H4 (cell line): ENCODE data around the gene TPK1. TPM values are rescaled to one million over a fixed set of nuclear protein-coding genes. Genes with fewer than 3 reads are reported as not detected.
"Not testable (repeated sequence)": the region's sequence is repeated elsewhere in the genome, so short reads cannot be mapped to it uniquely, and the experiment has no call there.

ENCODE experiments used
- DNase-seq: peaks from one replicate; pipeline ENCODE4 v3.0.0-alpha.2; 2015; ENCODE audit warnings: low spot score
- total RNA-seq: library from RNA; depleted of rRNA; stranded (reverse); fragments of >200 nt; shearing (Covaris generic); gene quantifications from 2 replicates; pipeline ENCODE4 v1.2.3, GENCODE V29; 2014

The TPK1 gene
- total RNA-seq, 1 experiment from 2014 or later = 6.5 TPM

DNA sequence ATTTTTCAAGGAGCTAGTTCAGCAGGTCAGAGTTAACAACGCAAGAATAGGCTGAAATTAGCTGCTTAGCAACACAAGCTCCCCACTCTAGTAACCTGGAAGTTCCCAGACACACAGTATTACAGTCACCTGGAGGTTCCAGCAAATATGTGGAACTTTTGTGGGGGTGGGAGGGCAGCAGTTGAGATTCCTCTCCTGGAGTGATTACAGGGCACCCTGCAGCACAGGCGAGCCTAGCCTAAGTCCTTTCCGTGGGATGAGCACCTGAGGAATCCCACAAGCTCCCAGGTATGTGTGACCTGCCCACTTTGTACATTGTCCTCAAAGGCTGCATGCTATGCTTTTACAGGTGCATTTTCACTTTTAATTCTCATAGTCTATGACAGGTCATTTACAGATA is 13.6 kb downstream of the TPK1 start:
- no peak for DNase-seq

DNA sequence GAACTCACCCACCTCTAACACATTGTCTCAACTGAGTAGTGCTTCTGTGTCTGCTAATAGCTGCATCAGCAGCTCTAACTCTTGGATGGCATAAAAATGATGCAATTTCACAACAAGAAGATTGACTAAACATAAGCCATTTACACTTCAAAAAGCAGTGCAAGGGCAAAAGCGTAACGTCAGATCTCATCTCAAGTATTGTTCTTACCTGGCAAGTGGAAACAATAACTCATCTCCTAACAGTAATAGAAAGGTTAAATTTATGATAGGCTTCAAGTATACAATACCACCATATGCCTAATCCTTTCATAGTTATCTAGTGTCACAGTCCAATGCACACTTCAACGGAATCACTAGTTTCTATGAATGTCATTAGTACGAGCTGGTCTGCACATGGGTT is 14.8 kb downstream of the TPK1 start:
- DNase-seq = no peak

DNA sequence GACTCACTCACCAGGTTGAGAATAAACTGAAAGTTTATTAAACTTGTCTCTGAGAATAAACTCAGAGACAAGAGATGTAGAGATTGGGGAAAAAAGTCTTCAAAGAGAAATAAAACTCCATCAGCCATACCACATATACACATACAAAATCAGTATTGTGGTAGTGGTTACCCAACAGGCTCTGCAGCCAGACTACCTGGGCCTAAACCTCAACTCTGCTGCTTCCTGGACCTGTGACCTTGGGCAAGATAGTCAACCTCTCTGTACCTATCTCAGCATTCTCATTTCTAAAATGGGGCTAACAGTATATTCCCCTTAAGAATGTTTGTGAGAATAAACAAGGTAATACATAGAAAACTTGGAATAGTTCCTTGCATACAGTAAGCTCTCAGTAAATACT is 15.3 kb downstream of the TPK1 start:
- DNase-seq = no peak

DNA sequence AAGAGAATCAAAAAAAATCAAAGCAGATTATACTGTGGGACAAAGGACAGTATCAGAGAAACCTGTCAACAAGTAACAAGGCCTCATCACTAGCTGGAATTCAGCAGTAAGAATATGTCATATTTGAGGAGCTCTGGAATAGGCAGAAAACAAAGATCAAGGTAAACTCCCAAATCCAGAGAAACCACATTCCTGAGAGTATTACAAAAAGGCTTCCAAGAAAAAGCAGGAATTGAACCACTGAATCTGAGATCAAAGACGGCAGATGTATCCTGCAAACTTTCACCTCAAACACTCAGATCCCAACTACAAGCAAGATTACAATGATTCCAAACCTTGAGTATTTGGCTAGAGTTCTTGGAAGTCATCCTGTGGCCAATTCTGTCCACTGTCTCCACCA is 16.3 kb downstream of the TPK1 start:
- no peak for DNase-seq

DNA sequence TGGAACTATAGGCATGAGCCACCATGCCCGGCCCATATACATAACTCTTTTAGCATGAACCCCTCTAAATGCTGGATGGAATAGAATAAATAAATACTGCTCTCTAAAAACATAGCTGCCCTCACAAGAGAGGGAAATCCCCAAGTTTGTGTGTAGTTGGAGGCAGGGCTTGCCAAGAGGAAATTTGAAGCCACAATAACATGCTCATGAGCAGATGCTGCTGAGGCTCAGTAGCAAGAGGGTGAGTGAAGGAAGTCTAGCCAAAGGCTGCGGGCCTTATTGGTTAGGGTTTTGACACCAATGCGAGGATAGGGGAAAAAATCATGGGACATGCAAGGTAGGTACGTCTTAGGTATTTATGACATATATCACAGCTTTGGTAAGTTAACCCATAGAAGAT is 17.3 kb downstream of the TPK1 start:
- DNase-seq = no peak

DNA sequence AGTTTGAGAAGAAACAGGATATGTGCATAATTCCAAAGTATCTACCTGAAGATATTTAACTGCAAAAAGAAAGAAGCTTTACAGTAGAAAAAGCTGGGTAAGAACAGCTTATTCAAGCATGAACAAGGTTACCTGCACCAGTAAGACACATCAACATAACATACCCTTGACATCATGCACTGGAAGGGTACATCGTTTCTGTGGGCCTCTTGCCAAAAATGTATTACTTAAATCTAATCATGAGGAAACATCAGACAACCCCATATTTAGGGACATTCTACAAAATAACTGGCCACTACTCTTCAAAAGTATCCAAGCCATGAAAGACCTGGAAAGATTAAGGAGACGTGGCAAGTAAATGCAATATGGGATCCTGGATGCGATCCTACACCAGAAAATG is 18.9 kb downstream of the TPK1 start:
- no peak for DNase-seq

DNA sequence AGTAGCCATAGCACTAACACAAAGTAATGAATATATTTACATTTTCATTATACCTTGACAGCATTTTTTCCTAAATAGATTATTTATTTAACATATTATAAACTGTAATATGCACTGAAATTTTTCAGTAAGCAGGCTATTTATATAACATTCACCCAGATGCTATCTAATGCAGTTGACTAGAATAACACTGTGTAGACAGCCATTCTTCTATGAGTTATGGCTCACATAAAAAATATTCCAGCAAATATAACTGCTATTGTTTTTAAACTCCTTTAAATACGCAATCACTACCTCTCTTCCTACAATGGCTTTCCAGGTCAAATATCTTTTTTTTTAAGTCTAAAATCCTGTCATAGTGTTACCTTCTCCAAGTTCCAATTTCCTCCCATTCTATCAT is 21.6 kb downstream of the TPK1 start:
- DNase-seq = no peak

DNA sequence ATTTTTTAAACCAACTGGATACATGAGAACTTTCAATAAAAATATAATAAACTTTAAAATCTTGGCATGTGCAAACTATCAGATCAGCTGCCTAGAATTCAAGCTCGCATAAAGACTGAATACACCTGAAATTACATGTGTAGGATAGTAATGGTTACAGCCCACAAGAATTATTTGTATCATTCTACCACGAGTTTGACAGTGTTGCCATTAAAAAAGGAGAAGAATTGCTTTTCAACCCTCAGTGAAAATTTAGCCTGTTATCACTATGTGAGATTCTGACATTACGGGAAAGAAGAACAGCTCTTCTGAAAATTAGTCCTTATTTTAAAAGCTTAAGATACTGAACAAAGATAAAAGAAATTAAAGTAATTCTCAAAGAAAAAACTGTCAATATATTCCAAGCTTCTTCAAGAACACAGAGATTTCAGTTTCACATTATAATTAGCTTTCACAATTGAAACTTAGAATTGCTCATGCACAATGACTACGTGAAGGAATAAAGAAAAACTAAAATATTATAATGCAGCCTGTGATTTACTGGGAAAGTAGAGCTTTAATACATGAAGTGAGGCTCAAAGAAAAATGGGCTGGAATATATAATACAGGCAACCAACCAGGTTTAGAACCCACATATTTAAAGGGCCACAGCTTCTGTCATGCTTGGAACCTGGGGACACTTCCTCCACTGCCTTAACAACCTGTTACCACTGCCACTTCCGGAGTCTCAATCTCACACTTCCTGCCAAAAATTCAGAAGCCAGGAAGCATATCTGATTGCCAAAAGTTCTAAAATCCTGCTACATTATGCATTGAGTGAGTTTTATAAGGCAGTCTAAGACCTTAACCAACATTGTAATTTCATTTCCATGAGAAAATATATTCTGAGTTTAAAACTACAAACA is 23.2 kb downstream of the TPK1 start:
- no peak for DNase-seq

DNA sequence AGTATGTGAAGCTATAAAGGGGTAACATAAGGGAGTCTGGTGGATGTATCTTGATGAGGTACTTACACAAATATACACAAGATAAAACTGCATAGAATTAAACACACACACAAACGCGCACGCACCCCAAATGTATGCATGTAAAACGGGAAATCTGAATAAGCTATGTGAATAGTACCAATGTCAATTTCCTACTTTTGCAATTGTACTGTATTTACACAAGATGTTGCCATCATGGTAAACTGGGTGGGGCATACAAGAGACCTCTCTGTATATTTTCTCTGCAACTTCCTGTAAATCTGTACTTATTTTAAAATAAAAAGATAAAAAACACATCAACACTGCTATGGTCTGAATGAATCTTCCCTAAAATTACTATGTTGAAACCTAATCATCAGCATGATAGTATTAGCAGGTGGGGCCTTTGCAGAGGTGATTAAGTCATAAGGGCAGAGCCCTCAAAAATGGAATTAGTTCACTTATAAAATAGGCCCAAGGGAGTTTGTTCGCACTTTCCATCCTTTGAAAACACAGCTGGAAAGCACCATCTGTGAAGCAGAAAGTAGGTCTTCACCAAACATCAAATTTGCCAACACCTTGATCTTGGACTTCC is 30.1 kb downstream of the TPK1 start:
- DNase-seq = no peak

DNA sequence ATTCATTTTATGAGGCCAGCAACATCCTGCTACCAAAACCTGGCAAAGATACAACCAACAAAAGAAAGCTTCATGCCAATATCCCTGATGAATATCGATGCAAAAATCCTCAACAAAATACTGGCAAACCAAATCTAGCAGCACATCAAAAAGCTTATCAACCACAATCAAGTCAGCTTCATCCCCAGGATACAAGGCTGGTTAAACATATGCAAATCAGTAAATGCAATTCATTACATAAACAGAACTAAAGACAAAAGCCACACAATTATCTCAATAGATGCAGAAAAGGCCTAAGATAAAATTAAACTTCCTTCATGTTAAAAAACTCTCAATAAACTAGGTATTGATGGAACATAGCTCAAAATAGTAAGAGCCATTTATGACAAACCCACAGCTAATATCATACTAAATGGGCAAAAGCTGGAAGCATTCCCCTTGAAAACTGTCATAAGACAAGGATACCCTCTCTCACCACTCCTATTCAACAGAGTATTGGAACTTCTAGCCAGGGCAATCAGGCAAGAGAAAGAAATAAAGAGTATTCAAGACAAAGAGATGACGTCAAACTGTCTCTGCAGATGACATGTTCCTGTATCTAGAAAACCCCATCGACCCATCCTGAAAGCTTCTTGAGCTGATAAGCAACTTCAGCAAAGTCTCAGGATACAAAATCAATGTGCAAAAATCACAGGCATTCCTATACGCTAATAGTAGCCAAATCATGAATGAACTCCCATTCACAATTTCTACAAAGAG is 35.0 kb downstream of the TPK1 start:
- not testable (repeated sequence) for DNase-seq

DNA sequence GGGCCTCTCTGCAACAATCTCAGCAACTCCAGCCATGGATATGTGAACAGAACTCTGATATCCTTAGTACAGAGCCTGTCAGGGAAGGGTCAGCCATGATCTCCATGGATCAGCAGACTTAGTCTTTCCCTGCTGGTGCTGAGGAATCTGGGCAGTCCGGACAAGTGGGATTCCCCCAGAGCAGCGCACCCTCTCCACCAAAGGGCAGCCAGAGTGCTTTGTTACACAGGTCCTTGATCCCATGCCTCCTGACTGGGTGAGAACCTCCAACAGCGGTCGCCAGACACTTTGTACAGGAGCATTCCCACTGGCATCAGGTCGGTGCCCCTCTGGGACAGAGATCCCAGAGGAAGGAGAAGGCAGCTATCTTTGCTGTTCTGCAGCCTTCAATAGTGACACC is 38.9 kb downstream of the TPK1 start:
- DNase-seq = no peak

DNA sequence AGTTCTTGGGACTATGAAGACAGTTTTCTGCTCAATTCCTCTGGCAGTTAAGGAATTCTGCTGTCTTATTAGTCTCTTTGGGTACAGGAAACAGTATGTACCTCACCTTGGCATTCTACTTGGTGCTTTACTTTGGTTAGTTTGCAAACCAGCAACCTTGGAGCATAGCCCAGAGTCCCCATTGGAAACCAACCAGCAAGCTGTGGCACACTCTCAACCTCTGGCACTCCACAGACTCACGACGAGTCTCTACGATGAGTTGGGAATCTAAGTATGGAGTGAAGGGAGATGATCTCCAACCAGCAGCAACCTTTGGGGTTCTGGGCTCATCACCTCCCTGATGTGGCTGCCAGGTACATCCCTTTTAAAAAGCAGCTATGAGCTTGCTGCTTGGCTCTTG is 43.8 kb downstream of the TPK1 start:
- no peak for DNase-seq

DNA sequence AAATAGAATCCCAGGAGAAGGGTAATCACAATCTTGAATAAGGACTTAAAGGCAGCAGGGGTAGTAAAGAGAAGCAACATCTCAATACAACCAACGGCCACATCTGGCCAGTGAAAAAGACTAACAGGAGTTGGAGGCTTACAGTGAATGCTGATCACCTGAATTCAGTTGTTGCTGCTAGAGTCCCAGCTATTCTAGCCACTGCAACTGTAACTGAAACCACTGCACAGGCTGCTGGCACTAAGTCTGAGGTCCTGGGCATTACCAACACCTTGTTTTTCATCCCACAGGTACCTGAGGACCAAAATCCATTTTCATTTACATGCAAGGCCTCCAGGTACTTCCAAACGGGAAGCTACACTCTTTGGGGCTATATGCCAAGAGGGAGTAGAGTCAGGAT is 44.4 kb downstream of the TPK1 start:
- DNase-seq = no peak

DNA sequence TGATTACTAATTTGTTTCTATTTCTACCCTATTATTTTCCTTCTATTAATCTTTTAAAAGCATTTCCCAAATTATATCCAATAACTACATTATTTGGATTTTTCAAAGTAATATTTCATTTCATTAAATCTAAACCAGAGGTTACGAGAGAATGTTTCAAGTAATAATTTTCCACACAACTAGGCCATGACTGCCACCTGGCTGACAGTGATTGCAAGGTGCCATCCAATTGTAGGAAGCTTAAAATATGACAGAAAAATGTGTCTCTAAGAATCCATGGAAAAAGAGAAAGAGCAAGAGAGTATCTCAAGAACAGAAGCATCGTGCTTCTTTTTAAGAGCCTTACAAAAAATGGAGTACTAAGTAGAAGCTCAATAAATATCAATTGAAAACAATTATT is 48.7 kb downstream of the TPK1 start:
- no peak for DNase-seq

DNA sequence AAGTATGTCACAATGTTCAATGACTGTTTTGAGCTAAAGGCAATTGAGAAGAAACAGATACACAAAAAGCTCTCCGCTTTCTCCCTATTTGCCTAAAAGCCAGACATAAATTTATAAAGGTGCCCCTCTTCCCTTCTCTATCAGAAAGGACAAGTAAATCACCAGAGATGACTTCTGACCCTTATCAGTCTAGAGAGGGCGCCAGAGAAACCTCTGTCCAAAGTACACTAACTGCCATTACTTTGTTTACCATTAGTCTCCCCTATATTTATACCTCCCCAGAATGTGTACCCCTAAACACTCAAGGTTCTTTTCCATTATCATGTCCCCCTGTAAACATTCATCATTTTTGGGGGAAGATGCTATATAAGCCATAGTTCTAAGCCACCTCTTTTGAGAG is 49.3 kb downstream of the TPK1 start:
- no peak for DNase-seq

DNA sequence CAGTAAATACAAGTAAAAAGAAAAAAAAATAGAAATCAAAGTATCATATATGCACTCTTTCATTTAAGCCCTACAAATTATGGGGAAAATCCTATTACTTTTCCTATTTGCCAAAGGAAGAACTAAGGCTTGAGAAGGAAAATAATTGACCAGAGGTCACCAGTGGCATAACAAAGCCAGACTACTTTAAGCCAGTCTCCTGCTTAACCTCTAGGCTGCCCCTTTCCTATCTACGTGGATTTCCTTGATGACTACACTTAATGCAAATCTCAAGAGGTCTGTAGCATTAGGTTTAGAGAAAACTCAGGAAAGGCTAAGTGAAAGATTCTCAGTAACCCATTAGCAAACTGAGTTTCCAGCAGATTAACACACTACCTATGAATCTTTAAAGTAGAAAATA is 49.8 kb downstream of the TPK1 start:
- DNase-seq = no peak

DNA sequence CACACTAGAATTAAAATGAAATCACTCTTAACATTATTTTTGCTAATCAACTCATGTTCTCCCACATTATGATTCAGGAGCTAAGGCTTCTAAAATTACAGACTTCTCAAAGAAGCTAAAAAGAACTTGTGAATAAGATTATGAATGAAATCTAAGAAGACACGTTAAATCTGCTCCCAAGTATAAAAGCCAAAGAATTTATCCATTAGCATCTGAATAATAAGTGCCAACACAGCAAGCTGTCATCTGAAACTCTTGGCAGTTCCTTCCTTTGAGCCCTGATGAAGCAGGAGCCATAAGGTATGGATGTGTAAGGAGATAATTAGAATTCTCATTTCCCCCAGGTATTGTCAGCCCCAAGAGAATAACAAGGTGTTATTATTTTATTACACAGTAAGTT is 50.3 kb downstream of the TPK1 start:
- no peak for DNase-seq

DNA sequence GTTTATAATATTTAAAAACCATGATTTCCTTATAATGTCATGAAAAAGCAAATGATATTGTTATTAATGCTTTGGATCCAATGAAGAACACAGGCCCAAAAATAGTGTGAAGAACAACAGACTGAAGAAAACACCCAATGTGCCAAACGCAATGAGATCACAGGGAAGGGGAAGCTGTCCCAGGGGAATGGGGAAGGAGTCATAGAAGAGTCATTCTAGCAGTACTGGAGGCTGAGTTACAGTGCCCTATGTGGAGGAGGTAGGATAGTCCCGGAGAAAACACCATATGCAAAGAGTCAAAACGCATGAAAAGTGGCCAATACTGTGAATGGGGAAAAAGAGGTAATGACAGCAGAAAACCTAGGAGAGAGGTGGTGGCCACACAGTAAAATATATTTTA is 50.9 kb downstream of the TPK1 start:
- DNase-seq = no peak

DNA sequence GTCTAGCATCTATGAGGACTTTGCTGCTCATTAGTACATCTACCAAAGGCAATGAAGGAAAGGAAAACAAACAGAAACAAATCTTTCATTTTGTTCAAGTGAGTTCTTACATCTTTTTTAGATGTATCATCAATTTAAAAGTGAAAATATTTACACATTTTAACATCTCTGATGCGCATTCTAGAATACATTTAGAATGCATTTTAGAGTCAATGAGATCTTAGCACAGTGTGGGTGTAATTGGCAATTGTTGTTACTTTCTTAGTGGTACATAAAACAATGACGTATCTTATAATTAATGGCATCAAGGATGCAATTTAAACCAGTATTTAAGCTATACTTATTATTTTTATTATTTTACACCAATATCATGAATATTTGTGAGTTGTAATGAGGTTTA is 51.4 kb downstream of the TPK1 start:
- DNase-seq = no peak

DNA sequence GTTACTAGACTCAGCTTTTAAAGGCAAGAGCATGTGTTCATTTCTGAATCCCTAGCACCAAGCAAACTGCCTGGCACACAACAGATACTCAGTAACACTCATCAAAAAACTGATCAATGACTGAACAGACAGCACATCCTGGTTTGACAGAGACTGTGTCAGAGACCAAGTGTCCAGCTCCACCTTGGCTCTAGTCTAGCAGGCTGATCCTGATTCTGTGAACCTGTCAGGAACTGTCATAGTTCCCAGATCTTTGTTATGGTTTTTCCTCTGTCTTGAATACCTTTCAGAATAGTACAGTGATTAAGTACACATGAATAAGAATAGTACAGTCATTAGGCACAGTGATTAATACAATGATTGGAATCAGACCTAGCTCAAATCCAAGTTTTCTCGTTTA is 53.0 kb downstream of the TPK1 start:
- DNase-seq = no peak

DNA sequence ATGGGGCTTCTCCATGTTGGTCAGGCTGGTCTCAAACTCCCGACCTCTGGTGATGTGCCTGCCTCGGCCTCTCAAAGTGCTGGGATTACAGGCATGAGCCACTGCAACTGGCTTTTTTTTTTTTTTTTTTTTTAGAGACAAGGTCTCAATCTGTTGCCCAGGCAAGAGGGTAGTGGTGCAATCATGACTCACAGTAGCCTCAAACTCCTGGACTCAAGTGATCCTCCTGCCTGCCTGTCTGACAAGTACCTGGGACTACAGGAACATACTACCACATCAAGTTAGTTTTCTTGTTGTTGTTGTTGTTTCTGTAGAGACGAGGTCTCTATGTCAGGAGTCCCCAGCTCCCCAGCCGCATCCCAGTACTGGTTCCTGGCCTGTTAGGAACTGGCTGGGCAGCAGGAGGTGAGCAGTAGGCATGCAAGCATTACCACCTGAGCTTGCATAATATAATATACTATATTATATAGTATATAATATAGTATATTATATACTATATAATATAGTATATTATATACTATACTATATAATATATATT is 55.7 kb downstream of the TPK1 start:
- DNase-seq = no peak

DNA sequence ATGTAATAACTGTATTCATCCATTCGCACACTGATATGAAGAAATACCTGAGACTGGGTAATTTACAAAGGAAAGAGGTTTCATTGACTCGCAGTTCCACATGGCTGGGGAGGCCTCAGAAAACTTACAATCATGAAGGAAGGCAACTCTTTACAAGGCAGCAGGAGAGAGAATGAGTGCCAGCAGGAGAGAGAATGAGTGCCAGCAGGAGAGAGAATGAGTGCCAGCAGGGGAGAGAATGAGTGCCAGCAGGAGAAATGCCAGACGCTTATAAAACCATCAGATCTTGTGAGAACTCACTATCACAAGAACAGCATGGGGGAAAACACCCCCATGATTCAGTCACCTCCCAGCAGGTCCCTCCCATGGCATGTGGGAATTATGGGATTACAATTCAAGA is 58.0 kb downstream of the TPK1 start:
- not testable (repeated sequence) for DNase-seq
